K562 (cell line): Measurements from ENCODE around the gene DNAL4. TPM values are rescaled to one million over a fixed set of nuclear protein-coding genes. Genes with fewer than 3 reads are reported as not detected.

ENCODE experiments used
- GABPB2 ChIP-seq: fragments of 250-450 bp; sonication (Bioruptor Pico); conservative IDR thresholded peaks from 2 replicates; pipeline ENCODE4 v1.5.1; 2021; ENCODE audit warnings: mild to moderate bottlenecking
- NR3C1 ChIP-seq: sonication (generic); formaldehyde crosslinking; IDR thresholded peaks from 2 replicates; pipeline ENCODE4 v1.8.1; 2022; ENCODE audit warnings: missing genetic modification reagents
- RBFOX2 ChIP-seq: fragments of 200-400 bp; formaldehyde crosslinking; IDR thresholded peaks from 2 replicates; pipeline ENCODE4 v1.6.1; 2017; ENCODE audit warnings: low read depth, mild to moderate bottlenecking, low read length, moderate library complexity
- RBM39 ChIP-seq: fragments of 200-400 bp; formaldehyde crosslinking; optimal IDR thresholded peaks from 2 replicates; pipeline ENCODE3; 2018; ENCODE audit warnings: low read depth, low read length
- SMAD1 ChIP-seq: fragments of 150-350 bp; IDR thresholded peaks from 2 replicates; pipeline ENCODE4 v1.6.1; 2014; ENCODE audit warnings: low read length, low read depth; ENCODE audit not compliant: partially characterized antibody
- TRIM28 ChIP-seq: fragments of 450-650 bp; IDR thresholded peaks from 2 replicates; pipeline ENCODE4 v1.6.1; 2017
- YY1 ChIP-seq, 3 experiments: IDR thresholded peaks; 2 replicates each; pipeline ENCODE4 v1.6.1; 2011; ENCODE audit warnings: low read length in 2 of 3, mild to moderate bottlenecking in 2 of 3, moderate library complexity in 2 of 3, borderline replicate concordance in 1 of 3, control low read depth in 1 of 3, low read depth in 1 of 3; ENCODE audit not compliant: insufficient read depth in 3 of 3, insufficient replicate concordance in 2 of 3, control insufficient read depth in 1 of 3, insufficient read length in 1 of 3; ENCODE audit errors: extremely low read depth in 1 of 3
- ZNF140 ChIP-seq: fragments of 250-450 bp; sonication (Bioruptor Pico); IDR thresholded peaks from 2 replicates; pipeline ENCODE4 v1.8.0; 2021; ENCODE audit warnings: moderate library complexity, mild to moderate bottlenecking, inconsistent platforms
- ZNF444 ChIP-seq: fragments of 250-450 bp; sonication (Bioruptor Pico); IDR thresholded peaks from 2 replicates; pipeline ENCODE4 v1.4.0; 2020; ENCODE audit warnings: mild to moderate bottlenecking, moderate library complexity
- ZNF589 ChIP-seq: fragments of 200-800 bp; sonication (Bioruptor generic); IDR thresholded peaks from 2 replicates; pipeline ENCODE4 v1.6.1; 2016; ENCODE audit warnings: low read depth, missing genetic modification characterization, missing compliant biosample characterization
- polyA plus RNA-seq, 8 experiments: library from polyadenylated mRNA; depleted of rRNA in 4 of 8; stranded (reverse) in 5 of 8; unstranded in 3 of 8; fragments of >200 nt; fragmentation: Nextera tagmentation in 2 of 8; fragmentation: Illumina TruSeq in 1 of 8; extraction: Ambion mirVana in 2 of 8; extraction: Trizol in 1 of 8; gene quantifications; 2 replicates each; pipeline versions ENCODE4 v1.2.1 to v1.2.3, GENCODE V29; 2011 to 2014; ENCODE audit warnings: inconsistent platforms in 1 of 8, missing spikeins in 1 of 8
- total RNA-seq, 7 experiments: library from RNA; depleted of rRNA in 6 of 7; stranded (reverse); fragments of >200 nt in 6 of 7; fragmentation: Illumina TruSeq in 2 of 7; extraction: Trizol in 2 of 7; gene quantifications; 2 replicates each; pipeline versions ENCODE4 v1.2.1 to v1.2.3, GENCODE V29; 2011 to 2021; ENCODE audit warnings: low replicate concordance in 1 of 7
- TF ChIP-seq, protein P1 (sequence below): fragments of 250-450 bp; sonication (Bioruptor Pico); IDR thresholded peaks from 2 replicates; pipeline ENCODE4 v1.4.0; 2020
- TF ChIP-seq, protein P2 (sequence below): fragments of 250-450 bp; sonication (Bioruptor Pico); IDR thresholded peaks from 2 replicates; pipeline ENCODE4 v1.8.0; 2022; ENCODE audit warnings: inconsistent platforms, mild to moderate bottlenecking, moderate library complexity, borderline replicate concordance

DNAL4 gene
- total and polyA plus RNA-seq, 9 of the 15 experiments (the other 6 are each of a cell fraction or from before 2014, with no cell fraction given) = 0.20 to 9.4 (median 5.2) TPM

DNA sequence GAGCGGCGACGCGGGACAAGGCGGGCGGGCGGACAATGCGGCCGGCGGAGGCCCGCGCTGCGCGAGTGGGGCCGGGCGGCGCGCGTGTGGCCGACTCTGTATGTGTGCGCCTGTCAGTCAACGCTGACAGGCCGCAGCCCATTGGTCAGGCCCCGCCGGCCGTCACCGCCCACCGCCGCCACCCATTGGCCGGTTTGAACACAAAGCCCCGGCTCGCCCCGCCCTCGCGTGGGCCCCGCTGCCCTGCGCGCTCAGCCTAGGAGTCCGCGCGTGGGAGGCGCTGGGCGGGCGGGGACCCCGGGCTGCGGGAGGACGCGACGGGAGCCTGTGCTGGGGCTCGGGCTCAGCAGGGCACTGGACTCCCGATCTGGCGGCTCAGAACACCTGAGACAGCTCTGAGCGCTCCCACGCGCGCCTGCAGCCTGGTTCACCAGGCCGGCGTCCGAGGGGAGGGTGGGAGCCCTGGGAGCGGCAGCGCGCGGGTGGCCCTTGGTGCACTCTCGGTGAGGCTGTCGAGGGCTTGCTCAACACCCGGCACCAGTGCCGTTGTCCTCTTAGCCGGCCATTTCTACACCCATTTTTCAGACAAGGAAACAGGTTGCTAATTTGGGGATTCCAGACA lies 37.9 kb downstream of the DNAL4 start, which contains the start of gene SUN2 (continued):
- TF ChIP-seq, protein P1, sequence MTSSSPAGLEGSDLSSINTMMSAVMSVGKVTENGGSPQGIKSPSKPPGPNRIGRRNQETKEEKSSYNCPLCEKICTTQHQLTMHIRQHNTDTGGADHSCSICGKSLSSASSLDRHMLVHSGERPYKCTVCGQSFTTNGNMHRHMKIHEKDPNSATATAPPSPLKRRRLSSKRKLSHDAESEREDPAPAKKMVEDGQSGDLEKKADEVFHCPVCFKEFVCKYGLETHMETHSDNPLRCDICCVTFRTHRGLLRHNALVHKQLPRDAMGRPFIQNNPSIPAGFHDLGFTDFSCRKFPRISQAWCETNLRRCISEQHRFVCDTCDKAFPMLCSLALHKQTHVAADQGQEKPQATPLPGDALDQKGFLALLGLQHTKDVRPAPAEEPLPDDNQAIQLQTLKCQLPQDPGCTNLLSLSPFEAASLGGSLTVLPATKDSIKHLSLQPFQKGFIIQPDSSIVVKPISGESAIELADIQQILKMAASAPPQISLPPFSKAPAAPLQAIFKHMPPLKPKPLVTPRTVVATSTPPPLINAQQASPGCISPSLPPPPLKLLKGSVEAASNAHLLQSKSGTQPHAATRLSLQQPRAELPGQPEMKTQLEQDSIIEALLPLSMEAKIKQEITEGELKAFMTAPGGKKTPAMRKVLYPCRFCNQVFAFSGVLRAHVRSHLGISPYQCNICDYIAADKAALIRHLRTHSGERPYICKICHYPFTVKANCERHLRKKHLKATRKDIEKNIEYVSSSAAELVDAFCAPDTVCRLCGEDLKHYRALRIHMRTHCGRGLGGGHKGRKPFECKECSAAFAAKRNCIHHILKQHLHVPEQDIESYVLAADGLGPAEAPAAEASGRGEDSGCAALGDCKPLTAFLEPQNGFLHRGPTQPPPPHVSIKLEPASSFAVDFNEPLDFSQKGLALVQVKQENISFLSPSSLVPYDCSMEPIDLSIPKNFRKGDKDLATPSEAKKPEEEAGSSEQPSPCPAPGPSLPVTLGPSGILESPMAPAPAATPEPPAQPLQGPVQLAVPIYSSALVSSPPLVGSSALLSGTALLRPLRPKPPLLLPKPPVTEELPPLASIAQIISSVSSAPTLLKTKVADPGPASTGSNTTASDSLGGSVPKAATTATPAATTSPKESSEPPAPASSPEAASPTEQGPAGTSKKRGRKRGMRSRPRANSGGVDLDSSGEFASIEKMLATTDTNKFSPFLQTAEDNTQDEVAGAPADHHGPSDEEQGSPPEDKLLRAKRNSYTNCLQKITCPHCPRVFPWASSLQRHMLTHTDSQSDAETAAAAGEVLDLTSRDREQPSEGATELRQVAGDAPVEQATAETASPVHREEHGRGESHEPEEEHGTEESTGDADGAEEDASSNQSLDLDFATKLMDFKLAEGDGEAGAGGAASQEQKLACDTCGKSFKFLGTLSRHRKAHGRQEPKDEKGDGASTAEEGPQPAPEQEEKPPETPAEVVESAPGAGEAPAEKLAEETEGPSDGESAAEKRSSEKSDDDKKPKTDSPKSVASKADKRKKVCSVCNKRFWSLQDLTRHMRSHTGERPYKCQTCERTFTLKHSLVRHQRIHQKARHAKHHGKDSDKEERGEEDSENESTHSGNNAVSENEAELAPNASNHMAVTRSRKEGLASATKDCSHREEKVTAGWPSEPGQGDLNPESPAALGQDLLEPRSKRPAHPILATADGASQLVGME (CRISPR knock-in tag) = no peak
- TF ChIP-seq SMAD1 = no peak
- TF ChIP-seq TRIM28 = no peak
- TF ChIP-seq, protein P2, sequence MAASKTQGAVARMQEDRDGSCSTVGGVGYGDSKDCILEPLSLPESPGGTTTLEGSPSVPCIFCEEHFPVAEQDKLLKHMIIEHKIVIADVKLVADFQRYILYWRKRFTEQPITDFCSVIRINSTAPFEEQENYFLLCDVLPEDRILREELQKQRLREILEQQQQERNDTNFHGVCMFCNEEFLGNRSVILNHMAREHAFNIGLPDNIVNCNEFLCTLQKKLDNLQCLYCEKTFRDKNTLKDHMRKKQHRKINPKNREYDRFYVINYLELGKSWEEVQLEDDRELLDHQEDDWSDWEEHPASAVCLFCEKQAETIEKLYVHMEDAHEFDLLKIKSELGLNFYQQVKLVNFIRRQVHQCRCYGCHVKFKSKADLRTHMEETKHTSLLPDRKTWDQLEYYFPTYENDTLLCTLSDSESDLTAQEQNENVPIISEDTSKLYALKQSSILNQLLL (CRISPR knock-in tag) = no peak
- TF ChIP-seq RBFOX2 = peak; percentile 83
- TF ChIP-seq ZNF140 (CRISPR knock-in tag) = no peak
- TF ChIP-seq NR3C1 (CRISPR knock-in tag) = no peak
- TF ChIP-seq ZNF444 (CRISPR knock-in tag) = no peak
- peak in 2 of 3 experiments; percentile 25 to 54 for TF ChIP-seq YY1 (IDR thresholded peaks at IDR 0.05; ENCODE audit: borderline replicate concordance in 1 of 3, control insufficient read depth in 1 of 3, extremely low read depth in 1 of 3, insufficient read depth in 3 of 3, insufficient read length in 1 of 3, insufficient replicate concordance in 2 of 3, low read depth in 1 of 3, low read length in 2 of 3)
- no peak for TF ChIP-seq ZNF589 (CRISPR knock-in tag)
- no peak for TF ChIP-seq GABPB2 (CRISPR knock-in tag)
- no peak for TF ChIP-seq RBM39
